Fibroblast of skin of scalp (primary cell): ENCODE data around the gene NTNG1.
"Not testable (repeated sequence)": the region's sequence is repeated elsewhere in the genome, so short reads cannot be mapped to it uniquely, and the experiment has no call there.

Experiments used
- DNase-seq: peaks from one replicate; pipeline ENCODE4 v3.0.0-alpha.2; 2013

The NTNG1 gene

DNA sequence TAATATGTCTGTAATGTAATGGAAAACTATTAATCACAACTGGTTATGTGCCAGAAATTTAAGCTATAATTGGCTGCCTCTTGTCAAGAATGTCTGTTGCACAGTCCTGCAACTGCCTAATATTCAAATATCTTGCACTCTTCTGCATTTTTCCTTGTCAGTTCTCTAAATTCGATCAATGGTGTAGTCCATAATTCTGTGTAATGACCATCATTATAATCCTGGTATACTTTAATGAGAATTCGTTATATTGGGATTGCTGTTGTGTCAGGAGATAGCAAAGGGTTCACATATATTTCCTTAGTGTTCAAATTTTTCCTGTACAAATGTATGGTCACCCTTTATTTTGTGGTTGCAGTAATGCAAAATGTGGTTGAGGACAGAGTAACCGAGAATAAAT is 4.8 kb downstream of the NTNG1 start:
- DNase-seq = no peak

GRCh38 chr1:107147843-107148242 is 7.0 kb downstream of the NTNG1 start:
- no peak for DNase-seq

DNA sequence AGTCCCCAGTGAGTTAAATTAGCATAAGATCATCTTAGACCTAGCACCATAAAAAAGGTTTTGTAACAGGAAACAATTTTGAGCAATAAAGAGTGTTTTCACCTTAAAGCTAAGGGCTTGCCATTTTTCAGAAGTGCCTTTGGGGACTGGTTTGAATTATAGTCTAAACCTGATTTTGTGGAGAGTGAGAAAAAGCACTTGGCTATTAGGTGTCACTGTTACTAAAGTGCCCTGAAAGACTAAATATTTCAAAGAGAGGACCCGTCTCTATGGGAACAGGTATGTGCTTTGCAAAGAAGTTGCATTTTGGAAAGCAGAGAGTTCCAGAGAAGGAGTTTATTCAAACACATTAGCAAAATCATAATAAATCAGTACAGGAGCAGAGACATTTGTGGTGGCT is 9.1 kb downstream of the NTNG1 start:
- DNase-seq = no peak

DNA sequence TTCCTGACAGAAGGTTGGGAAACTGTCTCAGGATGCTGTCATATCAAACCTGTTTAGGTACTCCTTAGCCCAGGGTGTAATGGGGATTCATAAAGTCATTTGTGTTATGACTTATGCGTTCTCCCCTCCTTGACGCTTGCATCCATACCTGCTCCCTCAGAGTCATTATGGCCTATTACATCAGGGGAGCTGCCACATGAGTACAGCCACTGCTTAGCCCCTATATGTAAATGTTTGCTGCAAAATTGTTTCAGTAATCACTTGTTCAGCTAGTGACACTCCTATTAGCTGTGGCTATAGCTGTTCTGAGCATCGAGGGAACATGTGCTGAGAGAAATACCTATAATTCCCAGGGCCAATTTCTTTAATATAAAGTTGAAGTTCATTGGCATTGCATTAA is 10.5 kb downstream of the NTNG1 start:
- no peak for DNase-seq

DNA sequence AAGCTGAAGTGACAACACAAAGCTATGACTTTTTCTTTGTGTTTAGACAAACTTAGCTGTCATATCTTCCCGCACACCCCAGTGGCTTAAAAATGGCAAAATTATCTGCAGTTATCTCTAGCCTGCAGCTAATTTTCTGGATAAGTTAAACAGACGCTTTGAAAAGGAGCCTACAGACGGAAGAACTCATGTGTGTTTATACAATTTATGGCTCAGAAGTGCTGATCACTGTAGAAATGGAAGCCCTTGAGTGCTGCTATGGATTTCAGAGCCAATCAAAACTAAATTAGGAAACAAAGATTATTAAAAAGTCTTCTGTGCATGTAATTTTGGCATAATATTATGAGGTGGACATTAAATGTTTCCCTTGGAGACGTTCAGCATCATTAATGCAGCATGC is 11.6 kb downstream of the NTNG1 start:
- DNase-seq = no peak

GRCh38 chr1:107153014-107153413 is 12.2 kb downstream of the NTNG1 start:
- no peak for DNase-seq

GRCh38 chr1:107158496-107158895 is 17.7 kb downstream of the NTNG1 start:
- DNase-seq = no peak

- no peak for DNase-seq
Measured at GRCh38 chr1:107158991-107159390, 18.2 kb downstream of the NTNG1 start.

- no peak for DNase-seq
Measured at GRCh38 chr1:107162745-107163144, 21.9 kb downstream of the NTNG1 start.

DNA sequence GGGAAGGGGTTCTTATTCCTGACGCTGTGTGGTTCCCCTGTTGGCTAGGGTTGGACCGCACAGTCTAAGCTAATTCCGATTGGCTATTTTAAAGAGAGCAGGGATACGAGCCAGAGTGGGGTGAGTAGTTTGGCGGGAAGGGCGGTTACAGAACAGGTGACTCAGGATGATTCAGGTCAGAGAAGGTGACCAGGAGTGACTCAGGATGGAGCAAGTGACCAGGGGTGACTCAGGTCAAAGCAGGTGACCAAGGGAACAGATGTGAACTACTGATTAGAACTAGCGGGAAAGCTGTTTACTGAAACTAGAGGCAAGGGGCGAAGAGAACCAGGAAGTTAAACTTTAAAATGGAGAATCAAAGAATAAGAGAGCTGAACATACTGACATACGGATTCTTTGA is 24.1 kb downstream of the NTNG1 start:
- not testable (repeated sequence) for DNase-seq

DNA sequence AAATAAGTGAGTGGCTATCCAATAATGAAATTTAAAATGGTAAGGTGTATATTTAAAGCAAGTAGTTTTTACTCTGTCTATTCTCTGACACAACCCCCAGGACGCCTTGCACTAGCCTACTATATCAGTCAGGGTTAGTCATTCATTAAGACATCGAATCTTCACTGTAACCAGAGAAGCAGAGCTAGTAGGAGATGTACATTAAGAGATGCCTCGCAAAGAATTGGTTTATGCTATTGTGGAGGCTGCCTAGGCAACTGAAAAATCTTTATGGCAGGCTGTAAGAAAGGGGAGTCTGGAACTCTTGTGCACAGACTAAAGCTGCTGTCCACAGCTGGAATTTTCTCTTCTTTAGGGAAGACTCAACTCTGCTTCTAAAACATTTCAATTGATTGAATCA is 28.8 kb downstream of the NTNG1 start:
- DNase-seq = no peak

DNA sequence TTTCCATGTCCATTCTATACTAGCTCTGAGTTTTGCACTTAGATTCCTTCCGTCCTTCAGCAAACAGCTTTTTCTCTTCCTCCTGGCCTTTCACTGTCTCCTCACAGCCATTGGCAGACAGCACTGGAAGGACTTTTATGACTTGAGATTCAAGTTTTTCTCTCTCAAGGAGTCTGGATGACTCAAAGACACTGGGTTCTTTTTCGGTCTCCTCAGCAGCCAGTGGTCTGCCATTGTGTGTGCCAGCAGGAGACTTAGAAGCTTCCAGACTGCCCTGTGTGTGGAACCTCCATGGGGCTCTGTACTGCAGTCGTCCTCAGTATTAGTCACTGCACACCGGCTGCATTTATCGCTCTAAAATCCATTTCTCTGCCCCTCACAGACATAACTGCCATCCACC is 30.5 kb downstream of the NTNG1 start:
- no peak for DNase-seq

GRCh38 chr1:107172450-107173170 is 31.8 kb downstream of the NTNG1 start:
- DNase-seq = peak; percentile 43

DNA sequence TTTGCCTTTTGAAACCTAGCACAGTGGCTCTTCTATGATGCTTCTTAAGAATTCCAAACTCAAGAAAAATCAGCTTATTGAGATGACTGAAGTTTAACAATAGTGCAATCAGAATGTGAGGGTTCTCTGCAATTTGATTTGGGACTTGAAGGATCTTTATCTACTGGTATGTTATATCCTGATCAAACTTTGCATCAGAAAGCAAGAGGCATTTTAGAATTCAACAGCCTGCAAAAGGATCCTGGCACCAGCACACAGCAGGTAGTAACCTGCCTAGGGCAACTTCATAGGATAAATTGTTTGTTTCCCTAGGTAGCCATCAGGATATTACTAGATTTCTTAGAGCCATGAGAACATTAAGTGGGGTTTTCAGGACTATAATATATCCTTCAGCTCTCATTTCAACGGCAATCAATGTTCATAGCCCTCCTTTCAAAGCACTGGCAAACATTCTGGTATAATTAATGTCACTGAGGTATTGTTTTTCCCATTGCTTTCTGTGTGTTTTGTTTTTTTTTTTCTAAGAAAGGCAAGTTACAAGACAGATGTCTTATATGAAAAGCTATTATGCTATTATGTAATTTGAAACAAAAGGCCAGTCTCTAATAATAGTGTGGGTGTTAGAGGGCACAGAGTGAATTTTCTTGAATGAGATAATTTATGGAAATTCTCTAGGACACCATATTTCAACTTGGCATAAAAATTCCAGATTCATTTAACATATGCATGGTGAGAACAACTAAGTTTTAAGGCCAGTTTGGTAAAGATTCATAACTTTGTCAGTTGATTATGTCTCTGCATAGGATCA is 34.5 kb downstream of the NTNG1 start:
- no peak for DNase-seq

- no peak for DNase-seq
Measured at GRCh38 chr1:107181253-107181969, 40.6 kb downstream of the NTNG1 start.

- DNase-seq = peak; percentile 7
Measured at GRCh38 chr1:107183011-107183410, 42.2 kb downstream of the NTNG1 start.

DNA sequence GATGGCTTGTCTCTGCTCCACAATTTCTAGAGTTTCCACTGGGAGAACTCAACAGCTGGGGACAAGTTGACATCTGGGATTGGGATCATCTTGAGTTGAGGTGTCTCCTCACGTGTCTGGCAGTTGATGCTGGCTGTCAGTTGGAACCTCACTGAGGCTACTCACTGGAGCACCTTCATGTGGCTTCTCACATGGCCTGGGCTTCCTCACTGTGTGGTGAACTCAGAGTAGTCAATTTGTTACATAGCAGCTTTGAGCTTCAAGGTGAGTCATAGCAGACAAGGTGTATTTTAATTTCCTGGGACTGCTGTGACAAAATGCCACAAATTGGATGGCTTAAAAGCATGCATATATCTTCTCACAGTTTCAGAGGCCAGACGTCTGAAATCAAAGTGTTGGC is 44.0 kb downstream of the NTNG1 start:
- DNase-seq = no peak

DNA sequence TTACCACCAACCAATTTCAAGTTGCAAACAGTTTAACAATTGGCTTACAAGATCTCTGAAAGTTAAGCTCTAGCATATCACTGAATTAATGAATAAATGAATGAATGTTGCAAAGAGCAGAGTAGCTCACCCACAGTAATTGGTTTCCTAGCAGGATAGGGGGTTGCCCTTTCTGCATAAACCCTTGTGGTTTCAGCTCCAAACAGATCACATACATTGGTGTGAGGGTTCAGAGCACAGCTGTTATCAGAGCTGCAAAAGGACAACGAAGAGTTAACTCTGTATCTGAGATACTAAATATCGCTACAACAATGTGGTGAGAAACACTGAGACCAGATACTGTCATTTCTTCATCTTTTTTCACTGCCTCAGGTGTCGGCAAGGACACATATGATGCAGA is 46.6 kb downstream of the NTNG1 start:
- DNase-seq = no peak

GRCh38 chr1:107188160-107188559 is 47.3 kb downstream of the NTNG1 start:
- no peak for DNase-seq

DNA sequence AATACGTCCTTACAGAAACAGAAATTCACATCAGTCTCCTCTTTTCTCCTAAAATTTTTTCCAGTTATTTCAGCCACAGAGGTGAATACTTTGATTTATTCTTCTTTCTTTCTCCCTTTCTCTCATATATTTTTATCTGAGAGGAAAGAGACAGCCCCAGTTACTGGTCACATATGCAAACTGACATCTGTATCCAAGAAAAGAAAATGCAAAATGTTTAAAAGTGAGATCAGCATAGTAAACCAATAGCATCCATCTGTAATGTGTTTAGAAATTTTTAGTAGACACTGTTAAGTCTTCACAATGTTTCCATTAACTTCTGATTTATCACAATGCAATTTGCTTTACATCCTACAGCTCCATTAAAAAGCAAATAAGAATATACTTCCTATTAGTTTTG is 53.5 kb downstream of the NTNG1 start:
- no peak for DNase-seq

- no peak for DNase-seq
Measured at GRCh38 chr1:107195476-107195875, 54.6 kb downstream of the NTNG1 start.

- DNase-seq = no peak
Measured at GRCh38 chr1:107196973-107197562, 56.2 kb downstream of the NTNG1 start.

- no peak for DNase-seq
Measured at GRCh38 chr1:107198561-107198960, 57.7 kb downstream of the NTNG1 start.
